ENCODE results near the gene SYNDIG1. TPM values are rescaled to one million over a fixed set of nuclear protein-coding genes. Genes with fewer than 3 reads are reported as not detected.

SYNDIG1 gene
- total and polyA plus RNA-seq, 4 donors, result 23.9 to 46.4 (median 33.1) TPM

- WGBS (ENCODE audit: insufficient coverage), result 86% methylated on average over 6 of the region's 7 CpGs
- Histone ChIP-seq H3K27me3 (ENCODE audit: control insufficient read depth, insufficient read depth, low read length) (no peaks in the 10 kb centered on the region), H3K36me3 (ENCODE audit: control insufficient read depth, insufficient read depth, low read length) (peaks cover 6% of the 10 kb centered on the region), H3K9me3 (ENCODE audit: control insufficient read depth, insufficient read depth, low read length) (no peaks in the 10 kb centered on the region), H3K4me1 (ENCODE audit: control insufficient read depth, insufficient read depth, low read length) (peaks cover 15% of the 10 kb centered on the region), H3K4me3 (ENCODE audit: low read depth, low read length) (no peak overlapping the region), H3K27ac (ENCODE audit: low read depth, low read length) (no peak overlapping the region)
- no peak for DNase-seq (ENCODE audit: low read depth in 4 of 6, low spot score in 6 of 6)
These were observed 181.9 kb downstream of the SYNDIG1 start for GRCh38 chr20:24651171-24651975.

- no peak overlapping the region for H3K27ac ChIP-seq (ENCODE audit: low read depth, low read length)
- WGBS (ENCODE audit: insufficient coverage), result 85% methylated on average over 4 of the region's 4 CpGs
- DNase-seq (ENCODE audit: low read depth in 4 of 6, low spot score in 6 of 6), result no peak
- no peaks in the 10 kb centered on the region for H3K27me3 ChIP-seq (ENCODE audit: control insufficient read depth, insufficient read depth, low read length)
- H3K4me1 ChIP-seq (ENCODE audit: control insufficient read depth, insufficient read depth, low read length), result peaks cover 21% of the 10 kb centered on the region
- H3K4me3 ChIP-seq (ENCODE audit: low read depth, low read length), result no peak overlapping the region
- H3K9me3 ChIP-seq (ENCODE audit: control insufficient read depth, insufficient read depth, low read length), result no peaks in the 10 kb centered on the region
- peaks cover 10% of the 10 kb centered on the region for H3K36me3 ChIP-seq (ENCODE audit: control insufficient read depth, insufficient read depth, low read length)
These were observed 182.5 kb downstream of the SYNDIG1 start for GRCh38 chr20:24651976-24652345.

GRCh38 chr20:24653306-24653705 lies 183.9 kb downstream of the SYNDIG1 start:
- Histone ChIP-seq H3K9me3 (ENCODE audit: control insufficient read depth, insufficient read depth, low read length) (no peaks in the 10 kb centered on the region), H3K36me3 (ENCODE audit: control insufficient read depth, insufficient read depth, low read length) (peaks cover 10% of the 10 kb centered on the region), H3K27ac (ENCODE audit: low read depth, low read length) (no peak overlapping the region), H3K4me1 (ENCODE audit: control insufficient read depth, insufficient read depth, low read length) (peaks cover 34% of the 10 kb centered on the region), H3K4me3 (ENCODE audit: low read depth, low read length) (no peak overlapping the region), H3K27me3 (ENCODE audit: control insufficient read depth, insufficient read depth, low read length) (no peaks in the 10 kb centered on the region)
- no peak for DNase-seq (ENCODE audit: low read depth in 4 of 6, low spot score in 6 of 6)
- WGBS (ENCODE audit: insufficient coverage), result 77% methylated on average over 4 of the region's 5 CpGs

GRCh38 chr20:24654425-24654824 lies 185.0 kb downstream of the SYNDIG1 start:
- no peaks in the 10 kb centered on the region for H3K27me3 ChIP-seq (ENCODE audit: control insufficient read depth, insufficient read depth, low read length)
- H3K4me1 ChIP-seq (ENCODE audit: control insufficient read depth, insufficient read depth, low read length), result peaks cover 41% of the 10 kb centered on the region
- H3K9me3 ChIP-seq (ENCODE audit: control insufficient read depth, insufficient read depth, low read length), result no peaks in the 10 kb centered on the region
- no peak overlapping the region for H3K4me3 ChIP-seq (ENCODE audit: low read depth, low read length)
- 60% methylated on average over 1 of the region's 1 CpG for WGBS (ENCODE audit: insufficient coverage)
- H3K36me3 ChIP-seq (ENCODE audit: control insufficient read depth, insufficient read depth, low read length), result peaks cover 10% of the 10 kb centered on the region
- DNase-seq (ENCODE audit: low read depth in 4 of 6, low spot score in 6 of 6), result no peak
- H3K27ac ChIP-seq (ENCODE audit: low read depth, low read length), result no peak overlapping the region

GRCh38 chr20:24656391-24656790 lies 187.0 kb downstream of the SYNDIG1 start:
- H3K36me3 ChIP-seq (ENCODE audit: control insufficient read depth, insufficient read depth, low read length), result peaks cover 12% of the 10 kb centered on the region
- DNase-seq (ENCODE audit: low read depth in 4 of 6, low spot score in 6 of 6), result no peak
- H3K4me3 ChIP-seq (ENCODE audit: low read depth, low read length), result no peak overlapping the region
- WGBS (ENCODE audit: insufficient coverage), result 94% methylated on average over 12 of the region's 12 CpGs
- no peaks in the 10 kb centered on the region for H3K27me3 ChIP-seq (ENCODE audit: control insufficient read depth, insufficient read depth, low read length)
- H3K27ac ChIP-seq (ENCODE audit: low read depth, low read length), result no peak overlapping the region
- no peaks in the 10 kb centered on the region for H3K9me3 ChIP-seq (ENCODE audit: control insufficient read depth, insufficient read depth, low read length)
- H3K4me1 ChIP-seq (ENCODE audit: control insufficient read depth, insufficient read depth, low read length), result peaks cover 45% of the 10 kb centered on the region

- Histone ChIP-seq H3K27me3 (ENCODE audit: control insufficient read depth, insufficient read depth, low read length) (no peaks in the 10 kb centered on the region), H3K36me3 (ENCODE audit: control insufficient read depth, insufficient read depth, low read length) (peaks cover 12% of the 10 kb centered on the region), H3K9me3 (ENCODE audit: control insufficient read depth, insufficient read depth, low read length) (no peaks in the 10 kb centered on the region), H3K4me3 (ENCODE audit: low read depth, low read length) (no peak overlapping the region), H3K27ac (ENCODE audit: low read depth, low read length) (no peak overlapping the region), H3K4me1 (ENCODE audit: control insufficient read depth, insufficient read depth, low read length) (peaks cover 45% of the 10 kb centered on the region)
- 72% methylated on average over 4 of the region's 8 CpGs for WGBS (ENCODE audit: insufficient coverage)
- DNase-seq (ENCODE audit: low read depth in 4 of 6, low spot score in 6 of 6), result peak in 1 of 6 donors; percentile 44
These were observed 187.8 kb downstream of the SYNDIG1 start for GRCh38 chr20:24657196-24657595.

- peak in 1 of 6 donors; percentile 28 for DNase-seq (ENCODE audit: low read depth in 4 of 6, low spot score in 6 of 6)
- 70% methylated on average over 21 of the region's 27 CpGs for WGBS (ENCODE audit: insufficient coverage)
- Histone ChIP-seq H3K27me3 (ENCODE audit: control insufficient read depth, insufficient read depth, low read length) (no peaks in the 10 kb centered on the region), H3K36me3 (ENCODE audit: control insufficient read depth, insufficient read depth, low read length) (peaks cover 12% of the 10 kb centered on the region), H3K9me3 (ENCODE audit: control insufficient read depth, insufficient read depth, low read length) (no peaks in the 10 kb centered on the region), H3K27ac (ENCODE audit: low read depth, low read length) (no peak overlapping the region), H3K4me1 (ENCODE audit: control insufficient read depth, insufficient read depth, low read length) (peaks cover 49% of the 10 kb centered on the region), H3K4me3 (ENCODE audit: low read depth, low read length) (no peak overlapping the region)
These were observed 188.6 kb downstream of the SYNDIG1 start for GRCh38 chr20:24657878-24658620.

- Histone ChIP-seq H3K27me3 (ENCODE audit: control insufficient read depth, insufficient read depth, low read length) (no peaks in the 10 kb centered on the region), H3K4me3 (ENCODE audit: low read depth, low read length) (no peak overlapping the region), H3K36me3 (ENCODE audit: control insufficient read depth, insufficient read depth, low read length) (peaks cover 8% of the 10 kb centered on the region), H3K4me1 (ENCODE audit: control insufficient read depth, insufficient read depth, low read length) (peaks cover 54% of the 10 kb centered on the region), H3K27ac (ENCODE audit: low read depth, low read length) (no peak overlapping the region), H3K9me3 (ENCODE audit: control insufficient read depth, insufficient read depth, low read length) (no peaks in the 10 kb centered on the region)
- WGBS (ENCODE audit: insufficient coverage), result 32% methylated on average over 17 of the region's 17 CpGs
- peak in 2 of 6 donors; percentile 70 to 73 for DNase-seq (ENCODE audit: low read depth in 4 of 6, low spot score in 6 of 6)
These were observed 189.7 kb downstream of the SYNDIG1 start for GRCh38 chr20:24658920-24659660.

GRCh38 chr20:24659835-24660234 lies 190.4 kb downstream of the SYNDIG1 start:
- Histone ChIP-seq H3K4me3 (ENCODE audit: low read depth, low read length) (no peak overlapping the region), H3K9me3 (ENCODE audit: control insufficient read depth, insufficient read depth, low read length) (no peaks in the 10 kb centered on the region), H3K36me3 (ENCODE audit: control insufficient read depth, insufficient read depth, low read length) (peaks cover 8% of the 10 kb centered on the region), H3K4me1 (ENCODE audit: control insufficient read depth, insufficient read depth, low read length) (peaks cover 54% of the 10 kb centered on the region), H3K27me3 (ENCODE audit: control insufficient read depth, insufficient read depth, low read length) (no peaks in the 10 kb centered on the region), H3K27ac (ENCODE audit: low read depth, low read length) (no peak overlapping the region)
- WGBS (ENCODE audit: insufficient coverage), result 38% methylated on average over 3 of the region's 6 CpGs
- DNase-seq (ENCODE audit: low read depth in 4 of 6, low spot score in 6 of 6), result peak in 2 of 6 donors; percentile 28 to 87

All from spinal cord (tissue), 10 donors.